NCI-H2227 treated with DMSO at 0.1 percent for 48 hours (cell line): ENCODE results near the gene POLD4.

Source experiments
- DNase-seq: peaks from one replicate; lab custom pipeline; 2025; lab: John Stamatoyannopoulos, UW

The POLD4 gene

GRCh38 chr11:67387518-67387917 lies 34.2 kb upstream of the POLD4 start:
- no peak for DNase-seq

DNA sequence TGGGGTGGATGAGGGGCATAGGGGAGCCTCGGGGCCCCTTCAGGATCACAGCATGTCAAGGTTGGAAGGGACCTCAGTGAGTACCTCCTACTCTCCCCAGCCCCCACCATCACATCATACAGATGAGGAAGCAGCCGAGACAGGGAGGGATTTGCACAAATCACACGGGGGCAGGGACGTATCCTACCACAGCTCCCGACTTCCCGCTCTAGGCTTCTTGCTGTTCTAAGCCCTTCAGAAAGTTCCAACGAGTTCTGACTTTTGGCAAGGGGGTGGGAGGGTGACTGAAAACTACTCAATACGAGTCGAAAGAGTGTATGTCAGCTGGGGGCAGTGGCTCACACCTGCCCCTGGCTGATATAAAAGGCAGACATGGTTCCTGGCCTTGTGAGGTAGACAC lies 33.7 kb upstream of the POLD4 start:
- DNase-seq = no peak

GRCh38 chr11:67384851-67385366 lies 31.6 kb upstream of the POLD4 start:
- DNase-seq = no peak

DNA sequence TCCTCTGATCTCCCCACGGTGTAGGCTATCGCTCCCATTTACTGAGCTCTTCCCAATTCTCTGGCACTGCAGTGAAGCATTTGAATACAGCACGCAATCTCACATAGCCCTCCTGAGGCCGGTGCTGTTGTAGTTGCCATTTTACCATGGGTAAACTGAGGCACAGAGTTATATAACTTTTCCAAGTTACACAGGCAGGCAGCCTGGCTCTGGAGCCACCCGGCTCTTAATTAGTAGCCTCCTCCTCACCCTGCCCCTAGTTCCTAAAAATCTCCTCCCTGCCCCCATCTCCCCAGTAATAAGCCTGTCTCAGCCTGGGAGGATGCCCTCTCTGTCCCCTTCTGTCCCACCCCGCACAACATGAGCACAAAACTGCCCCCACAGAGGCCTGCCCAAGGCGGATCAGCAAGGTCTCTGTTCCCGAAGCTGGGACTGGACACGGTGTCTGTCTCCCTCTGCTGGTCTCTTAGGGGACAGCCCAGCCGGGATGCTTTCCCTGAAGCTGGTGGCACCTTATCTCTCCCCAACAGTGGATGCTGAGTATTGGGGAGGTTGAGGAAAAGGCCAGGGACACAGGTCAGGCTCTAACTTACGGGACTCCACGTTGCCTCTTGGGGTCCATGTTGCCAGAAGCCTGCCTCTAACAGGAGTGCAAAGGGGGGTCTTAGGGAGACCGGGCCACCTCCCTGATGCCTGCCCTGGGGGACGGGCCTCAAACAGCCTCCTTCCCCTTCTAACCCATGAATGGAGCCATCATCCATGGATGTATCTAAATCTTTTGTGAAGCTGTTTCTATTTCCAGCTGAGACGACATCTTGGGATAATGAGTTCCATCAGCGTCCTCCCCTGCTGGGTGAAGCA lies 29.2 kb upstream of the POLD4 start:
- peak; percentile 44 for DNase-seq

DNA sequence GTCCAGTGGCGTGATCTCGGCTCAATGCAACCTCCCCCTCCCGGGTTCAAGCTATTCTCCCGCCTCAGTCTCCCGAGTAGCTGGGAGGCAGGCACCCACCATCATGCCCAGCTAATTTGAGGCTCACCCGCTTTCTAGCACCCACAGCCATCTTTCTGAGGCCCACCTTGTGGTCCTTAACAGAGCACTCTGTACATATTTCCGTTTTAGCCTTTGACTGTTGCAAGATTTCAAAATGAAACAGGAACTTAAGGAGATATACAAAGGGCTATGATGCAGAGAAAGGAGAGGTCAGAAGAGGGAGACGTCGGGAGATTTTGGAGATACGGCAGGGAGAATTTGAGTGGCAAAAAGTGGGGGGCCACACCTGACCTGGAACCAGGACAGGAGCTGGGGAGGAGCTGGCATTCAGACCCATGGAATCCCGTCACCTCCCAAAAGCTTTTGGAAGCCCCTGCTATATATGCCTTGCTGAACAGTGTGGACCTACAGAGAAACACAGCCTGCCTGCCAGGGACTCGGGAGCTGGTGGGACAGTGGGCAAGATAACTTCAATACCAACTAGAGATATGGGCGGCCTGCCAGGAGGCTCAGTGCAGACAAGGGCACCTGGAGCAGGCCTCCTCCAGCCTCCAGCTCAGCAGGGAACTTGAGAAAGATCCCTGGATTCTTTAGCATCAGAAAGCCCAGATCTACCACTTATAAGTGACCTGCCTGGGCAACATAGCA lies 28.1 kb upstream of the POLD4 start:
- no peak for DNase-seq

DNA sequence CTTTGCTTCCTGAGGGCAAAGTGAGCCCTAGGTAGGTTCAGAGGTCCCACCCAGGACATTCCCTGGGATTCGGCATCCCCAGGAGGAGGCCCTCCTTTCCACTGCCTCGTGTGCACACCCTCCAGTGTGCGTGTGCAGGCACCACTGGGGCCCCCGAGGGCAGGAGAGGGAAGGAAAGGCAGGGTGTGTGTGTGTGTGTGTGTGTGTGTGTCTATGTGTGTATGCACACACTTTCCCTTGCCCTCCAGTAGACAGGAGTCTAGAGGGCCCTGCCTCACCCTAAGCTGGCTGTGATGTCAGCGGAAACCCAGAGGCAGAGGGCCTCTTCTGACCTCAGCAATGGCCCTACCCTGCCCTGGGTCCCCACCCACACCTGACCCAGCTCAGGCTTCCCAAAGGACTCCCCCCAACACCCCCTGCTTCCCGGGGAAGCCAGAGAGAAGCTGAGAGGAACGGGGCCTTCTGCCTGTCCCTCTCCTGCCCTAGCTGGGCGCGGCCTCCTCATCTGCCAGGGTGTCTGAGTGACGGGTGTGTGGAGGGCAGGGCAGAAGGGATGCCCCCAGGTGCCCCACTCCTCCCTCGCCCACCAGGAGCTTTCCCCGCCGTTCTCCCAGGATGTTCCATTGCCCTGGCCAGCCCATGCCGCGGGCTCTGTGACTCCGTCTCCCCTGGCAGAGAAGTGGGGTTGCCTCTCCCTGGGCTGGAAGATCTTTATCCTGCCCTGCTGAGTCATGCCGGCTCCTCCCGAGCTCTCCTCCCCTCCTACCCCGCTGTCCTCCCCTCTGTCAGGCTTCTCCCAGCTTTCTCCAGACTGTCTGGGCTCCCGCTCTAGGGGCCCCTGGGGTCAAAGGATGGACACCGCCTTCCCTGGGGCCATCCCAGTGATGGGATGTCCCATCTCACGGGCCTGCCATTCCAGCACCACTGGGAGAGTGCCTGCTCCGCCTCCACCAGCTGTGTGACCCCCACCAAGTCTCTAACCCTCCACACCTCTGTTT lies 26.0 kb upstream of the POLD4 start:
- no peak for DNase-seq

DNA sequence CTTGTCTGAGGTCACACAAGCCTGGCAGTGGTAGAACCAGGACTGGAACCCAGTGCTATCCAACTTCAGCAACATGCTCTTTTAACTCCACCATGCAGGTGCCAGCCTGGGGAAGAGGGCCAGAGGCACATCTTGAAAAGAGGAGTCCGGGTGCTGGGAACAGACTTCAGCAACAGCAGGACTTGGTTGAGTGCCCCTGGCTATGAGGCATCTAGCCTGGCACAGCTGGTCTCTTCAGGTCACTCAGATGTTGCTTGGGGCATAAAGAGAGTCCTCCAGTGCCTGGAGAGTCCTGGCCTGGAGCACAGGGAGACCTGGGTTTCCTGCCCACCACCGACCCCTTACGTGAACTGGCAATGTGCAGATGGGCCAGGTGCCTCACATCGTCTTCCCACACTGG lies 25.2 kb upstream of the POLD4 start:
- no peak for DNase-seq

GRCh38 chr11:67376873-67377808 lies 23.8 kb upstream of the POLD4 start:
- no peak for DNase-seq

- no peak for DNase-seq
These were observed 22.9 kb upstream of the POLD4 start for GRCh38 chr11:67376063-67376820.

DNA sequence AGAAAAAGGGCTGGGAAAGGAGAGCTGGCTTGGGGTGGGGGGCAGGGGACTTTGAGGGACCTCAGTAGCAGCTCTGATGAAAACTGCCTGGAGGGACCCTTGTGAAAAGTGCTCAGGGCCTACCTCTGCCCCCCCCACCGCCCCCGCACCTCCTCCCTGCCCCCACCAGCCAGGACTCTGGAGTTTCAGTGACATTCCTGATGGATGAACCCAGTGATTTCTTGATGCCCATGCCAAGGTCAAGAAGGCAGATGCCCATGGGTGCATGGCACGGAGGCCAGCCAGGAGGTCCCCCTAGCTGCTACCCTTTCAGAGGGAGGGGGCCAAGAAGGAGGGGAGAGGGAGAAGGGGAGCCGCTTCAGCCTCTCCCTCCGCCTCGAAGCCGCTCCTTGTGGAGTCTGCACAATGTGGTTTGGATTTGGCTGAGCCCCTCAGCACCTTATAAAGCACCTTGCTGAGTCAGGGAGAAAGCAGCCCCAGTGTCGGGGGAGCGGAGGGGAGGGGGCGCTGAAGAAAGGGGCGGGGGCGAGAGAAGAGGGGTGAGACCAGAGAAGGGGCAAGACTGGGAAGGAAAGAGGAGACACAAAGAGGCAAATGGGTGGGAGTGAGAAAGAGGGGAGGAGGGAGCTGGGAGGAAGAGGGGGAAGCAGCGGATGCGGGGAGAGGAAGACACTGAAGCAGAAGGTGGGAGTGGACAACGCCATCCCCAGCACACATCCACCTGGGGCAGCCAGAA lies 22.1 kb upstream of the POLD4 start:
- DNase-seq = no peak

DNA sequence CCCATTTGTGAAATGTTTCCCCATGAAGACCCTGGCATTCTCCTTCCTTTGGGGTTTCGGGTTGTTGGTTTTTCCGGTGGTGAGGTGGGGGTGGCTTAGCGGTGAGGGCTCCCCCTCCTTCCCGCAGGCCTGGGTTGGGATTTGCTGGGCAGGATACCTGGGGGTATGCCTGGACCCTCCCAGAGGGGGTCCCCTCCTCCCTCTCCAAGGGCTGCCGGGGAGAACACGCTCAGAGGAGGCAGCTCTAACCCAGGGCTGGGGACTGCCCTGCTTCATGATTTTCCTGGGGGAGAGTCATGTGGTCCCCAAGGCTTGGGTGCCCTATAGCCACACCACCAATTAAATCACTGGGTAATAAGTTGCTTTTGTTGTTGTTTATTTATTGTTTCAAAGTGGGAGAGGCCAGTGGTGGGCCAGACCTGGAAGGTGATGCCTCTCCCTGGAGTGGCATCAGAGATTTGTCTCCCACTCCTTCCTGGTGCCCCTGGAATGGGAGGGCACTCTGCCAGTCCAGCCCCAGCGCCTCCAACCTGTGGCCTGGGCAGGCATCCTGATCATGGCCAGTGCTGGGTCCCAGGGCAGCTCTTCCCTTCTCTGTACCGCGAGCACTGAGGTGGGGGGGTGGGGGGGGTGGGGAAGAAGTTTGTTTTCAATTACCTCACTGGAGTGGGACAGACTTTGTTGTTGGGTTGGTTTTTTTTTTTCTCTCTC lies 21.4 kb upstream of the POLD4 start:
- DNase-seq = no peak

GRCh38 chr11:67373648-67374570 lies 20.6 kb upstream of the POLD4 start:
- DNase-seq = no peak

DNA sequence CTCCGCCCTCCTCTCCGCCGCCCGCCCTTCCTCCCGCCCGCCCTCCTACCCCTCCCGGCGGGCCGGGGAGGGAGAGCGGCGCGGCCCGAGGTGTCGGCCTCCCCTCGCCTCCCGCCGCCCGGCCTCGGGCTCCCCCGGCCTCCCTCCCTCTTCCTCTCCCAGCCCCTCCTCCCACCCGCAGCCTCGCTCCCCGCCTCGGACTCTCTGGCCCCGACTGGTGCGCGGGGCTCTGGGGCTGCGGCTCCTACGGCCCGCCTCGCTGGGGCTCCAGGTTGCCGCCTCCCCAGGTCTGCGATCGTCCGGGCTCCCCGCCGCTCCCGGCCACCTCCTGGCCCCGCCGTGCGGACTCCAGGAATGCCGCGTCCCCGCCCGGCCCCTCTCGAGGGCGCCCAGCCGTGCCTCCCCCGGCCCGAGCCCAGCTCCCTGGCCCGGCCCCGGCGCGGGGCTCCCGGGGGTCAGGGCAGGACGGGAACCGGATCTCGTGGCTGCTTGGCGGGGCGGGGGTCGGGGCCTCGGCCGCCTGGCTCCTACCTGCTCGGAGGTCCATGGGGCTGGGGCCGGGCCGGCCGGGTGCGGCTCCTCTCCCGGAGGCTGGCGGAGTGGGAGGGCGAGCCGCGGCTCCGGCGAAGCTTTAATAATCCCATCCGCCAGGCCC lies 19.8 kb upstream of the POLD4 start, which contains the start of gene CLCF1:
TSS of gene CLCF1 (minus strand) at position 606 of the 655 bp plus-strand sequence. CDS start at position 547, 59 bp downstream.
- DNase-seq = no peak

GRCh38 chr11:67372321-67372992 lies 19.1 kb upstream of the POLD4 start:
- DNase-seq = no peak

DNA sequence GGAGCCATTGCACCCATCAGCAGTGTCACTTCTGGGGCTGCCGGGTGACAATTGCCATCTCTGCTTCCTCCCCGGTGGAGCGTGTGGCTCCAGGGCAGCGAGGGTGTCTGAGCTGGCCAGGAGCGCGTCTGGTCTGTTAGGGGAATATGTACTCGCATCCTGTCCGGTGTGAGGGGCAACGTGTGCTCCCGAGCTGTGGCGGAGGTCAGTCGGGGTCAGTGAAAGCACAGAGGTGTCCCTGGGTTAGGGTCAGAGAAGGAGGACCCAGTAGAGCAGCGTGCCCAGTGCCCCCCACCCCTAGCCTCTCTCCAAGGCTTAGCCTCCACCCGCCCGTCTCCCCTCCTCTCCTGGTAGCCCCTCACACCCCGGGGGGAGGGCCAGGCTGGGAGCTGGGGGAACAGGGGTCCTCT lies 18.6 kb upstream of the POLD4 start:
- no peak for DNase-seq

- DNase-seq = no peak
These were observed 18.0 kb upstream of the POLD4 start for GRCh38 chr11:67371189-67371910.
